Activated T-cell treated with anti-CD3 and anti-CD28 coated beads, Interleukin-2, amount 50 U/mL, for 72 hours (primary cell): ENCODE data around the gene QSOX1. TPM values are rescaled to one million over a fixed set of nuclear protein-coding genes. Genes with fewer than 3 reads are reported as not detected.
A peak's percentile ranks its signal among the peaks of the same experiment; 100 is the strongest.

Source experiments
- ATAC-seq, 2 donors: fragments of 150-1000 bp; cut with Tn5 transposase; replicated peaks in 1 of 2; 2 replicates each; pipeline ENCODE4 v1.10.0; 2021; ENCODE audit warnings: moderate library complexity in 2 of 2, mild to moderate bottlenecking in 1 of 2
- DNase-seq, 2 donors: peaks; one replicate each; pipeline ENCODE4 v3.0.0; 2021 to 2022; ENCODE audit warnings: mixed read lengths in 1 of 2
- H3K27ac Mint-ChIP-seq: one replicate; pipeline ENCODE4 v1.8.0; 2022; ENCODE audit warnings: mild to moderate bottlenecking, moderate library complexity, mixed read lengths
- H3K27me3 Mint-ChIP-seq: one replicate; pipeline ENCODE4 v1.8.0; 2022; ENCODE audit warnings: low read depth, mixed read lengths
- H3K36me3 Mint-ChIP-seq, 2 donors: one replicate each; pipeline ENCODE4 v1.8.0; 2022; ENCODE audit warnings: mixed read lengths in 2 of 2, mild to moderate bottlenecking in 1 of 2; ENCODE audit not compliant: insufficient read depth in 2 of 2
- H3K4me1 Mint-ChIP-seq: one replicate; pipeline ENCODE4 v1.8.0; 2022; ENCODE audit warnings: low read depth, mixed read lengths
- H3K4me3 Mint-ChIP-seq, 2 donors: one replicate each; pipeline ENCODE4 v1.8.0; 2022; ENCODE audit warnings: mild to moderate bottlenecking in 2 of 2, mixed read lengths in 2 of 2, moderate library complexity in 2 of 2
- H3K9me3 Mint-ChIP-seq, 2 donors: one replicate each; pipeline ENCODE4 v1.8.0; 2022; ENCODE audit warnings: mixed read lengths in 2 of 2
- total RNA-seq, 2 donors: library from RNA; stranded (reverse); gene quantifications; one replicate each; pipeline ENCODE4 v1.2.3, GENCODE V29; 2022

Gene QSOX1
- total RNA-seq, 2 donors from 2014 or later, result 35.9 to 44.9 TPM

DNA sequence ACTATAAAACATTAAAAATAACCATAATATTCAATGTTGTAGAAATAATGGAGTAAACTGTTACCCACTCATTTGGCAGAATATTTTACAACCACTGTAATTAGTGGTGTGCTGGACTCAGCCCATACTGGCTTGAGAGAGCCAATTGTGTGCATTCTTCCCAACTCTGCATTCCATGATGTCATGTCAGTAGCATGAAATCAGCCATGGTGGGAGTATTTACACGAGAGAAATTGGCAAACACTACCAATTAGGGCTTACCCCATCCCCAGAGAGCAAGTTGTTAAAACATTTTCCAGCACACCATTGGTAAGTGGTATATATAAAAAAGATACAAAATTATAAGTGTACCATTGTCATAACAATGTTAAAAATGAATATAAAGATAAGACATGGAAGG, 19.1 kb upstream of the QSOX1 start:
- no peak for ATAC-seq
- Mint-ChIP-seq H3K9me3 (no peaks in the 10 kb centered on the region), H3K4me1 (peaks cover 15% of the 10 kb centered on the region), H3K36me3 (no peaks in the 10 kb centered on the region), H3K27me3 (peaks cover 32% of the 10 kb centered on the region), H3K27ac (no peak overlapping the region), H3K4me3 (no peak overlapping the region)
- no peak for DNase-seq

- no peak for ATAC-seq
- H3K27ac Mint-ChIP-seq, result no peak overlapping the region
- DNase-seq, result no peak
- H3K27me3 Mint-ChIP-seq, result peaks cover 29% of the 10 kb centered on the region
- peaks cover 6% of the 10 kb centered on the region for H3K4me1 Mint-ChIP-seq
- no peaks in the 10 kb centered on the region for H3K36me3 Mint-ChIP-seq
- H3K9me3 Mint-ChIP-seq, result no peaks in the 10 kb centered on the region
- H3K4me3 Mint-ChIP-seq, result no peak overlapping the region
Measured at GRCh38 chr1:180136331-180136967, 18.2 kb upstream of the QSOX1 start.

DNA sequence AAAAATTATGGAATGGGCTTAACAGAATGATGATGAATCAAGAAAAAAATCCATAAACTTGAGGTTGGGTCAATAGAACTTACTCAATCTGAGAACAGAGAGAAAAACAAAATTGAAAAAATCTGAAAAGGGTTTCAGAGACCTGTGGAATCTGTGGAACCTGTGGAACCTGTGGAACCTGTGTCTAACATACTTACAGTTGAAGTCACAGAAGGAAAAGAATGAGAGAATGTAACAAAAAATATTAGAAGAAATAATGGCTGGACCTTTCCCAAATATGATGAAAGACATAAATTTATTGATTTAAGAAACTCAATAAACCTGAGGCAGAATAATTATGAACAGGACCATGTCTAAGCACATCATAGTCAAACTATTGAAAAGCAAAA, 17.7 kb upstream of the QSOX1 start:
- H3K36me3 Mint-ChIP-seq, result no peaks in the 10 kb centered on the region
- no peak for DNase-seq
- H3K4me3 Mint-ChIP-seq, result no peak overlapping the region
- no peak for ATAC-seq
- peaks cover under 1% of the 10 kb centered on the region for H3K4me1 Mint-ChIP-seq
- no peak overlapping the region for H3K27ac Mint-ChIP-seq
- peaks cover 24% of the 10 kb centered on the region for H3K27me3 Mint-ChIP-seq
- no peaks in the 10 kb centered on the region for H3K9me3 Mint-ChIP-seq

DNA sequence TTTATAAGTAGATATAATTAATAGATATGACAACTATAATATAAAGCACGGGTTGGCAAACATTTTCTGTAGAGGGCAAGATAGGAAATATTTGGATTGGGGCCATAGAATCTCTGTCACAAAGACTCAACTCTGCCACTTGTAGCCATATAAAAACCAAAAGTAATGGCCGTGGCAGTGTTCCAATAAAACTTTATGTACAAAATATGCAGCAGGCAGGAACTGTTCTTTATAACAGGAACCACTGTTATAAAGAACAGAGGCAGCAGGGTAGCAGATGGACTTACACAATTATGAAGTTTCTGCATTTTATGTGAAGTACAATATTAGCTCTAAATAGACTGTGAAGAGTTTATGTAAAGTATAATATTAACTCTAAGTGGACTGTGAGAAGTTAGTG, 16.9 kb upstream of the QSOX1 start:
- H3K4me1 Mint-ChIP-seq, result no peaks in the 10 kb centered on the region
- H3K27ac Mint-ChIP-seq, result no peak overlapping the region
- ATAC-seq, result no peak
- H3K27me3 Mint-ChIP-seq, result peaks cover 16% of the 10 kb centered on the region
- no peak overlapping the region for H3K4me3 Mint-ChIP-seq
- DNase-seq, result no peak
- H3K36me3 Mint-ChIP-seq, result no peaks in the 10 kb centered on the region
- H3K9me3 Mint-ChIP-seq, result no peaks in the 10 kb centered on the region

GRCh38 chr1:180141381-180141934, 13.2 kb upstream of the QSOX1 start:
- DNase-seq, result no peak
- no peak overlapping the region for H3K4me3 Mint-ChIP-seq
- ATAC-seq, result no peak
- H3K27ac Mint-ChIP-seq, result no peak overlapping the region
- H3K4me1 Mint-ChIP-seq, result no peaks in the 10 kb centered on the region
- H3K27me3 Mint-ChIP-seq, result peaks cover 19% of the 10 kb centered on the region
- no peaks in the 10 kb centered on the region for H3K9me3 Mint-ChIP-seq
- H3K36me3 Mint-ChIP-seq, result no peaks in the 10 kb centered on the region

DNA sequence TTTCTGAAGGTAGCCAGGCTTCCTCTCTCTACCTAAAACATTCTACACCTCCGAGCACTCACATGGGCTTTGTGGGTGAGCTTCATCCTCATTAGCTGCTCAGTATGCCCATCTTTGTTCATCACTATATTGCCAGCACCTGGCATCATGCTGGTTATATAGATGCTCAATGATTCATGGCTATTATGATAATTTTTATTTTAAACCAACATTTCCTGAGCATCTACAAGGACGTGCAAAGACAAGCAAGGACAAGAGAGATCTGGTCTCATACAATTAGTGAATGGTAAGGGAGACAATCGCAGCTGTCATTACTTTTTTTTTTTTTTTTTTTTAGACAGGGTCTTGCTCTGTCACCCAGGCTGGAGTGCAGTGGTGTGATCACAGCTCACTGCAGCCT, 11.3 kb upstream of the QSOX1 start:
- no peaks in the 10 kb centered on the region for H3K4me1 Mint-ChIP-seq
- H3K4me3 Mint-ChIP-seq, result no peak overlapping the region
- ATAC-seq, result no peak
- DNase-seq, result no peak
- H3K36me3 Mint-ChIP-seq, result no peaks in the 10 kb centered on the region
- no peak overlapping the region for H3K27ac Mint-ChIP-seq
- no peaks in the 10 kb centered on the region for H3K9me3 Mint-ChIP-seq
- H3K27me3 Mint-ChIP-seq, result peaks cover 10% of the 10 kb centered on the region

DNA sequence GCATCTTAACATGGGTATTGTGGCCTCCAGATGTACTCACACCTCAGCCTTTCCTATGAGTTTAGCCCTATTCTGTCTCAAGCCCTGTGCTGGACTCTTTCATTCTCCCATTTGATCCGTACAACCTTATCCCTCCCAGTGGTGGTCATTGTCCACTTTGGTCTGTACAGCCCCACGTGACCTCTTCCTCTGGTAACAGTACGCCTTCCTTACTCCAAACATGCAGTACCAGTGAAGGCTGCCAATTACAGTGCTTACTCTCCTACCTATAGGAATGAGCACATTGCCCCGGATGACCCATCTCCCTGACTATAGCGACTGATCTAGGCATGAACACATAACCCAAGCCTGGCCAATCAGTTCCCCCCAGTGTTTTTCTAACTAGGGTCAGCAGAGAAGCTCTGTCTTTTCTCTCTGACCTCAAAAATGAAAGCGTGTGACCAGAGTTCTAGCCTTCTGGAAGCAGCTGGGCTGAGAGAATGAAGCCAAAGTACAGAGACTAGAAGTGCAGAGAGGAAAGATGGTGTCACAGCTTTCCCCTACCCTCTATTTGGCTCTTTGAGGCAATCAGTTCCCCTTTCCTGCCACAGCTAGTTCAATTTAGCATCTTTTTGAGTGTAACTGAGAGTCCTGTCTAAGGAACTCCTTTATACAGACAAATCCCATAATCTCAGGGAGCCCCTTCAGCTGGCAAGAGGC, 9.9 kb upstream of the QSOX1 start:
- no peaks in the 10 kb centered on the region for H3K9me3 Mint-ChIP-seq
- H3K27ac Mint-ChIP-seq, result no peak overlapping the region
- ATAC-seq (no peak), DNase-seq (no peak)
- H3K4me1 Mint-ChIP-seq, result no peaks in the 10 kb centered on the region
- no peaks in the 10 kb centered on the region for H3K36me3 Mint-ChIP-seq
- H3K4me3 Mint-ChIP-seq, result no peak overlapping the region
- H3K27me3 Mint-ChIP-seq, result peaks cover 10% of the 10 kb centered on the region

- Mint-ChIP-seq H3K4me3 (no peak overlapping the region), H3K27me3 (peaks cover 10% of the 10 kb centered on the region), H3K27ac (no peak overlapping the region), H3K4me1 (no peaks in the 10 kb centered on the region), H3K36me3 (no peaks in the 10 kb centered on the region), H3K9me3 (no peaks in the 10 kb centered on the region)
- ATAC-seq (no peak), DNase-seq (no peak)
Measured at GRCh38 chr1:180145446-180145845, 9.2 kb upstream of the QSOX1 start.

GRCh38 chr1:180150982-180151381, 3.7 kb upstream of the QSOX1 start:
- Mint-ChIP-seq H3K27ac (no peak overlapping the region), H3K27me3 (no peaks in the 10 kb centered on the region), H3K4me1 (peaks cover 12% of the 10 kb centered on the region), H3K9me3 (no peaks in the 10 kb centered on the region), H3K4me3 (no peak overlapping the region), H3K36me3 (peaks cover 3 to 6% of the 10 kb centered on the region in 2 donors)
- DNase-seq, result no peak
- no peak for ATAC-seq

DNA sequence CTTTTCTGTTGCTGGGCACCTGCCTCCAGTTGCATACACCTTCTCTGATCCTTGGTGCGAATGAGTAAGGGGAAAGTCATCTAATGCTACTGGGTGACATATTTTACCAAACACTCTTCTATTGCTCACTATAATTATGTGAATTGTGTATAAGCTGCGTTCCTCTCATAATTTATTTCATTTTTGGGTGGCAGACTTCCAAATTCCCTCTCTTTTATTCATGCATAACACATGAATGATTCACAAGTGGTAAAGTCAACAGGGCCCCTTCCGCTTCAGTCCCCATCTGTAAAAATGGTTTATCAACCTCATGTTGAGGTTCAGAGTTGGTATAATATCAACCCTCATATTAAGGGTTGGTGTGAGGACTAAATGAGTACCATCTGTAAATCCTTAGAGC, 3.2 kb upstream of the QSOX1 start:
- Mint-ChIP-seq H3K27me3 (no peaks in the 10 kb centered on the region), H3K36me3 (peaks cover 3 to 6% of the 10 kb centered on the region in 2 donors), H3K4me3 (no peak overlapping the region), H3K9me3 (no peaks in the 10 kb centered on the region), H3K27ac (no peak overlapping the region), H3K4me1 (peaks cover 17% of the 10 kb centered on the region)
- ATAC-seq (no peak), DNase-seq (no peak)

DNA sequence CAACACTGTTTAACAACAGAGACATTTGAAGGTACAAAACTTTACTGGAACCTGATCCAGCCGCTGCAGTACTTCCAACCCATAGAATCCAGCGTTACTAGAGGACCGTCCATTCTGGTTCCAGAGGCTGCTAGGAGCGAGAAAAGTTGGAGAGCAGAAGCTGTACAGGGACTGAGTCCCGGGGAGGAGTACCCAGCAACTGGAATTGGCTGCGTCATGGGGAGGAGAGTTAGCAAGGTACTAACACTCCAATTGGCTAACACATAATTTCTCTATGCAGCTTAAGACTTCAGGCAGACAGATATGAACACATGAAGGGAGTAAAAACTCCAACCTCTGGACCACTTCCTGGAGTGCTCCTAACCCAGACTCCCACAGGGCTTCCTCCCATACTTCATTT, 2.1 kb upstream of the QSOX1 start:
- Mint-ChIP-seq H3K4me3 (peak overlapping the region in 1 of 2 donors; percentile 2), H3K27me3 (no peaks in the 10 kb centered on the region), H3K4me1 (peaks cover 28% of the 10 kb centered on the region), H3K27ac (no peak overlapping the region), H3K36me3 (peaks cover 3 to 6% of the 10 kb centered on the region in 2 donors), H3K9me3 (no peaks in the 10 kb centered on the region)
- DNase-seq (no peak), ATAC-seq (no peak)

DNA sequence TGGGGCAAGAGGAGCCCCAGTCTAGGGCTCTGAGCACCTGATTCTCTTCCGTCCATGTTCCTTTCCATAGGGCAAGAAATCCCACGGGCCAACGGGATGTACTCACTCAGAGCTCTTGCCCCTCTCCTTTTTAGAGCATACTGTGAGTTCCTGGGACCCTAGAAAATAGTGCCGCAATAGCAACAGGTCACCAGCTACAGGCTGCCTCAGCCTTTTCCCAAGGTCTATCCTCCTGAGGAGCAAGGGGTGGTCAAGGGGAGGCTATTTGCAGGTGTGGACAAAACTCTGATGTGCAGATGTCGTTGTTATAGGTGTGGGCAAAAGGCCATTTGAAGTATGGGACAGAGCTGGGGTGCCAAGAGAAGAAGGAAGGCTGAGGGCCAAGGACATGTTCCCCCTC, 1.6 kb upstream of the QSOX1 start:
- H3K4me3 Mint-ChIP-seq, result peak overlapping the region in 1 of 2 donors; percentile 94
- peaks cover 32% of the 10 kb centered on the region for H3K4me1 Mint-ChIP-seq
- ATAC-seq (no peak), DNase-seq (no peak)
- no peaks in the 10 kb centered on the region for H3K9me3 Mint-ChIP-seq
- peaks cover 3 to 6% of the 10 kb centered on the region in 2 donors for H3K36me3 Mint-ChIP-seq
- H3K27me3 Mint-ChIP-seq, result no peaks in the 10 kb centered on the region
- H3K27ac Mint-ChIP-seq, result no peak overlapping the region

- peak overlapping the region; percentile 93 to 94 for H3K4me3 Mint-ChIP-seq
- DNase-seq (no peak), ATAC-seq (no peak)
- H3K27me3 Mint-ChIP-seq, result no peaks in the 10 kb centered on the region
- H3K9me3 Mint-ChIP-seq, result no peaks in the 10 kb centered on the region
- peak overlapping the region; percentile 69 for H3K27ac Mint-ChIP-seq
- H3K4me1 Mint-ChIP-seq, result peaks cover 36% of the 10 kb centered on the region
- H3K36me3 Mint-ChIP-seq, result peaks cover 3 to 6% of the 10 kb centered on the region in 2 donors
Measured at GRCh38 chr1:180154003-180154324, 705 bp upstream of the QSOX1 start.
